Loucy (cell line): ENCODE results near the gene TRIB2.

Source experiments
- CTCF ChIP-seq: fragments of 200-600 bp; sonication (generic); conservative IDR thresholded peaks from 2 replicates; pipeline ENCODE4 v1.5.1; 2014; ENCODE audit warnings: mild to moderate bottlenecking, antibody characterized with exemption, low read length
- EZH2phosphoT487 ChIP-seq: fragments of 200-600 bp; IDR thresholded peaks from 2 replicates; pipeline ENCODE4 v1.6.1; 2018; ENCODE audit warnings: antibody characterized with exemption, mild to moderate bottlenecking, moderate library complexity, borderline replicate concordance

- TF ChIP-seq CTCF: no peak
- no peak for TF ChIP-seq EZH2phosphoT487
These were observed 23.2 kb upstream of the TRIB2 start for GRCh38 chr2:12693509-12693908.
